GM12875 (cell line): Measurements from ENCODE around the gene BANF1.

ENCODE experiments used
- H3K4me3 ChIP-seq: one replicate; pipeline ENCODE4 v1.5.1; 2011; ENCODE audit warnings: low read depth, low read length, control low read depth
- TF ChIP-seq, protein P1 (sequence below): IDR thresholded peaks from 2 replicates; pipeline ENCODE4 v1.5.1; 2011; ENCODE audit warnings: low read depth, mild to moderate bottlenecking, control low read depth, inconsistent platforms, low read length, moderate library complexity, borderline replicate concordance; ENCODE audit not compliant: insufficient read depth

The BANF1 gene

DNA sequence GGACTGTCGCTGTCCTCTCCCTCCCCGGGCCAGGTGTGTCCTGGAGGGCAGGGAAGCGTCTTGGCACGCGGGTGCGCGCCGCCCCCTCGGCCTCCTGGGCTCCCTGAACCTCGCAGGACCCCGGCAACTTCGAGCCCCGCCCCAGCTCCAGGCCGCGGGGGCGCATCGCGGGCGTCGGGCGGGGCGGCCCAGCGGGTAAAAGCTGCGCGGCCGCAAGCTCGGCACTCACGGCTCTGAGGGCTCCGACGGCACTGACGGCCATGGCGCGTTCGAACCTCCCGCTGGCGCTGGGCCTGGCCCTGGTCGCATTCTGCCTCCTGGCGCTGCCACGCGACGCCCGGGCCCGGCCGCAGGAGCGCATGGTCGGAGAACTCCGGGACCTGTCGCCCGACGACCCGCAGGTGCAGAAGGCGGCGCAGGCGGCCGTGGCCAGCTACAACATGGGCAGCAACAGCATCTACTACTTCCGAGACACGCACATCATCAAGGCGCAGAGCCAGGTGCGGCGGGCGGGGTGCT is 9.5 kb downstream of the BANF1 start, which contains the start of gene CST6:
Gene CST6, plus strand, starts transcription at position 224 of the 519 bp plus-strand sequence. Its CDS starts 37 bp downstream, at position 261.
- TF ChIP-seq, protein P1, sequence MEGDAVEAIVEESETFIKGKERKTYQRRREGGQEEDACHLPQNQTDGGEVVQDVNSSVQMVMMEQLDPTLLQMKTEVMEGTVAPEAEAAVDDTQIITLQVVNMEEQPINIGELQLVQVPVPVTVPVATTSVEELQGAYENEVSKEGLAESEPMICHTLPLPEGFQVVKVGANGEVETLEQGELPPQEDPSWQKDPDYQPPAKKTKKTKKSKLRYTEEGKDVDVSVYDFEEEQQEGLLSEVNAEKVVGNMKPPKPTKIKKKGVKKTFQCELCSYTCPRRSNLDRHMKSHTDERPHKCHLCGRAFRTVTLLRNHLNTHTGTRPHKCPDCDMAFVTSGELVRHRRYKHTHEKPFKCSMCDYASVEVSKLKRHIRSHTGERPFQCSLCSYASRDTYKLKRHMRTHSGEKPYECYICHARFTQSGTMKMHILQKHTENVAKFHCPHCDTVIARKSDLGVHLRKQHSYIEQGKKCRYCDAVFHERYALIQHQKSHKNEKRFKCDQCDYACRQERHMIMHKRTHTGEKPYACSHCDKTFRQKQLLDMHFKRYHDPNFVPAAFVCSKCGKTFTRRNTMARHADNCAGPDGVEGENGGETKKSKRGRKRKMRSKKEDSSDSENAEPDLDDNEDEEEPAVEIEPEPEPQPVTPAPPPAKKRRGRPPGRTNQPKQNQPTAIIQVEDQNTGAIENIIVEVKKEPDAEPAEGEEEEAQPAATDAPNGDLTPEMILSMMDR: no peak
- H3K4me3 ChIP-seq: no peak within 1 kb of the TSS

DNA sequence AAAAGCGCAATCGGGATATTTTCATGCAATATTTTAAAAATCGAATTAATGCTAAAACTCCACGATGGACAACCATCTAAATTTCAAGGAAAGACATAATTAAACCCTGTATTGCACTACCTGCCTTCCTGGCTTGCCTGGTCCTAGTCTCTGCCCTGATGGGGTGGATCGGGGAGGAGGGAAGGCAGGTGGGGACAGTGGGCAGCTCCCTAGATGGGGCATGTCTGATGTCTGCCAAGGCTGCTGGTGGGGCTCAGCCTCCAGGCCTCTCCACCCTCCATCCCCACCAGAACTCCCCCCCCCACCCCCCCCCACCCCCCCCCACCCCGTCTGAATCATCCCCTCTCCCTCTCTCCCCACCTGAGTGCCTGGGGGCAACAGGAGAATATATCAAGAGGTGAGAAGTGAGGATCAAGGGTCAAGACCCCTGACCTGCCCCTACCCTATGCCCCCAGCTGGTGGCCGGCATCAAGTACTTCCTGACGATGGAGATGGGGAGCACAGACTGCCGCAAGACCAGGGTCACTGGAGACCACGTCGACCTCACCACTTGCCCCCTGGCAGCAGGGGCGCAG is 10.2 kb downstream of the BANF1 start:
- TF ChIP-seq, protein P1: no peak
- H3K4me3 ChIP-seq: no peak overlapping the region

DNA sequence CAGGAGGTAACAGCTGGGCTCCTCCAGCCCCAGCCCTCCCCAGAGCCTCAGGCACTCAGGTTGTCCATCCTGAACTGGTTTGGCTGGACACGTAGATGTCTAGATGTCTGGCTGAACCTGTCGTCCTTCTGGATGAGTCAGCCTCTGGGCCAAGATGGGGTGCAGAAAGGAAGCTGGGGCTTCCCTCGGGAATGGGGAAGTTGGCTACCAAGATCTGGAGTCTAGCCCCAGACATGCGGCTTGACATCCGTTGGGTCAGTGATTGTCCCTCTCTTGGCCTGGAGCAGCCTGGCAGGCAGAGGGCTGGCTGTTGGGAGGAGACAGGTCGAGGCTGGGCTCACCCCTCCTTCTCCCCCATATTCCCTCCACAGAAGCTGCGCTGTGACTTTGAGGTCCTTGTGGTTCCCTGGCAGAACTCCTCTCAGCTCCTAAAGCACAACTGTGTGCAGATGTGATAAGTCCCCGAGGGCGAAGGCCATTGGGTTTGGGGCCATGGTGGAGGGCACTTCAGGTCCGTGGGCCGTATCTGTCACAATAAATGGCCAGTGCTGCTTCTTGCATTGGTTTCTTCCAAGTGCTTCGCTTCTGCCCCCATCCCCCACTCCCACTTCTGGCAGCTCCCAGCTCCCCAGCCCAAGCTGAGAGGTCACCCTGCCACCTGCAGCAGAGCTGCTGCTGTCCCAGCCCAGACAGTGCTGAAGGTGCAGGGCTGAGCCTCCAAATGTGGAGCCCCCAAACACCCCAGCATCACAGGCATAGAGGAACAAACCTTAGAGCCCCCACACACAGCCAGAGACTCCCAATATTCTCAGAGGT is 10.9 kb downstream of the BANF1 start:
- H3K4me3 ChIP-seq: no peak overlapping the region
- TF ChIP-seq, protein P1: no peak

DNA sequence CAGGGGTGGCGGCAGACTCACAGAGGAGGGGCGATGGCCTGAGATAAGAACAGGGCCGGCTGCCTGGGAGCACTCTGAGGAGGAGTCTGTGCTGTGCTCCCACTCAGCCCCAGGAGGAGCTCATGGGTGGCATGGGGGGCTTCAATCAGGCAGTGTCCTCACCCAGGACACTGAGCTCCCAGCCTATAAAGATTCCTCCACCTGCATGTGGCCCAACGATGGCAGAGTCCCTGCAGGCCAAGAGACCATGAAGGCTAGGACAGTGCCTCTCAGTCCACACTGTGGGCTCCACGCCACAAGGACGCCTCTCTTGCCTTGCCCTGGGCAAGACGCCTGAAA is 11.4 kb downstream of the BANF1 start:
- H3K4me3 ChIP-seq: no peak overlapping the region
- TF ChIP-seq, protein P1: no peak

DNA sequence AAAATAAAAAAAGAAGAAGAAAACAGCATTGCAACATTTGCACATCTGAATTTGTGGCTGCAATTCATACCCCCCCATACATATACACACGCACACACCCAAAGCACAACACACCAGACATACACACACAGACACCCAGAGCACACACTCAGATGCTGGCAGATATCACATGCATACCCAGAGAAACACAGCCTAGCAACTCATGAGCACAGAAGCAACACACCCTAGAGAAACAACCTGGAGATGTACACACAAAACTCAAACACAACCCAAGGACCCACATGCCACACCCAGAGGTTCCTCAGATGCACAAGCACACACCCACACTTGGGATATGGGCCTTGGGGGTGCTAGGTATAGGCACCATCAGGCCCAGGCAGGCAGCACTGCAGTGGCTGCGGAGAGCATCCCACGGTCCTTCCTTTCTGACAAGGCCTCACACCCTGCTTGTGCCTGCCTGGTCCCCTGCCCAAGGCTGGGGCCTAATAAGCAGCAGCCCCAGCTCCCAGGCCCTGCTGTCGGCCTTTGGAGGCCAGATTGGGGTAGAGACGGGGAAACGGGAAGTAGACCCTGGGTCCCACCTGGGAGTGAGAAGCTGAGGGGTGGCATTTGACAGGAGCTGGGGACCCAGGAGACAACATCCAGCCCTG is 12.6 kb downstream of the BANF1 start:
- TF ChIP-seq, protein P1: no peak
- H3K4me3 ChIP-seq: no peak overlapping the region

DNA sequence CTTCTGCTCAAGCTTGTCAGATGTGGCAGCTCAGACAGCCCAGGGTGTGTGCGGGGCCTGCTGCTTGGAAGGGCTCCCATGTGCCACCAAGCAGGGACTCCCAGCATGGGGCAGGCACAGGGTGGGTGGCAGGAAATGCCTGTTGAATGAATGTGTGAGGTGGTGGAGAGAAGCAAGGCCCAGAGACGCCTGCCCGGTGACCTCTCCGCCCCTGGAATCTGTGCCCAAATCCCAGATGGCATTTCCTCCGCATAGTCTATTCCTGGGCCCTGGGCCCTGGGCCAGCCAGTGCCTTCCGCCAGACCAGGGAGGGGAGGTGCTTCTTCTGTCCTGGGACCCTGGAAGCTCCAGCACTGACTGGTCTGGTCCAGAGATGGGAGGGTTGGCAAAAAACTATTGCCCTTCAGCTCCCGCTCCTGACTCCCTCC is 13.2 kb downstream of the BANF1 start:
- no peak overlapping the region for H3K4me3 ChIP-seq
- TF ChIP-seq, protein P1: no peak
